ENCODE measurements around the gene KRTAP13-1. TPM values are rescaled to one million over a fixed set of nuclear protein-coding genes. Genes with fewer than 3 reads are reported as not detected.

KRTAP13-1 gene
- total RNA-seq, 4 donors from 2014 or later, result not detected

- ATAC-seq (ENCODE audit: low FRiP score) (no peak), DNase-seq (ENCODE audit: low spot score) (no peak)
- no peak for TF ChIP-seq CTCF (IDR thresholded peaks at IDR 0.05)
Measured at GRCh38 chr21:30382201-30382600, 13.6 kb upstream of the KRTAP13-1 start.

GRCh38 chr21:30391492-30392025, 4.3 kb upstream of the KRTAP13-1 start:
- DNase-seq (ENCODE audit: low spot score) (no peak), ATAC-seq (ENCODE audit: low FRiP score) (no peak)
- TF ChIP-seq CTCF (IDR thresholded peaks at IDR 0.05), result no peak

GRCh38 chr21:30408782-30409494, 13.1 kb downstream of the KRTAP13-1 start:
- no peak for TF ChIP-seq CTCF (IDR thresholded peaks at IDR 0.05)
- ATAC-seq (ENCODE audit: low FRiP score) (no peak), DNase-seq (ENCODE audit: low spot score) (no peak)

GRCh38 chr21:30415993-30416392, 20.2 kb downstream of the KRTAP13-1 start:
- TF ChIP-seq CTCF (IDR thresholded peaks at IDR 0.05), result no peak
- ATAC-seq (ENCODE audit: low FRiP score) (no peak), DNase-seq (ENCODE audit: low spot score) (no peak)

- TF ChIP-seq CTCF (IDR thresholded peaks at IDR 0.05), result no peak
- DNase-seq (ENCODE audit: low spot score) (no peak), ATAC-seq (ENCODE audit: low FRiP score) (no peak)
Measured at GRCh38 chr21:30425826-30426225, 30.0 kb downstream of the KRTAP13-1 start, which contains the start of gene KRTAP13-3. Gene KRTAP13-3 (minus strand): TSS chr21:30425926. CDS start chr21:30425912, 14 bp downstream.

- DNase-seq (ENCODE audit: low spot score) (no peak), ATAC-seq (ENCODE audit: low FRiP score) (no peak)
- no peak for TF ChIP-seq CTCF (IDR thresholded peaks at IDR 0.05)
Measured at GRCh38 chr21:30426731-30427130, 30.9 kb downstream of the KRTAP13-1 start.

GRCh38 chr21:30430170-30430655, 34.4 kb downstream of the KRTAP13-1 start, which contains the start of gene KRTAP13-4:
Gene KRTAP13-4 (plus strand): TSS chr21:30430220. CDS start chr21:30430276, 56 bp downstream.
- ATAC-seq (ENCODE audit: low FRiP score) (no peak), DNase-seq (ENCODE audit: low spot score) (no peak)
- TF ChIP-seq CTCF (IDR thresholded peaks at IDR 0.05), result no peak

All from omental fat pad (tissue), 4 donors.